Dedifferentiated amniotic fluid mesenchymal stem cell (primary cell): ENCODE measurements around the gene BLMH.
A peak's percentile ranks its signal among the peaks of the same experiment; 100 is the strongest.

ENCODE experiments used
- DNase-seq: peaks from one replicate; pipeline ENCODE4 v3.0.0-alpha.2; 2016; ENCODE audit errors: extremely low spot score

The BLMH gene, protein sequence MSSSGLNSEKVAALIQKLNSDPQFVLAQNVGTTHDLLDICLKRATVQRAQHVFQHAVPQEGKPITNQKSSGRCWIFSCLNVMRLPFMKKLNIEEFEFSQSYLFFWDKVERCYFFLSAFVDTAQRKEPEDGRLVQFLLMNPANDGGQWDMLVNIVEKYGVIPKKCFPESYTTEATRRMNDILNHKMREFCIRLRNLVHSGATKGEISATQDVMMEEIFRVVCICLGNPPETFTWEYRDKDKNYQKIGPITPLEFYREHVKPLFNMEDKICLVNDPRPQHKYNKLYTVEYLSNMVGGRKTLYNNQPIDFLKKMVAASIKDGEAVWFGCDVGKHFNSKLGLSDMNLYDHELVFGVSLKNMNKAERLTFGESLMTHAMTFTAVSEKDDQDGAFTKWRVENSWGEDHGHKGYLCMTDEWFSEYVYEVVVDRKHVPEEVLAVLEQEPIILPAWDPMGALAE

DNA sequence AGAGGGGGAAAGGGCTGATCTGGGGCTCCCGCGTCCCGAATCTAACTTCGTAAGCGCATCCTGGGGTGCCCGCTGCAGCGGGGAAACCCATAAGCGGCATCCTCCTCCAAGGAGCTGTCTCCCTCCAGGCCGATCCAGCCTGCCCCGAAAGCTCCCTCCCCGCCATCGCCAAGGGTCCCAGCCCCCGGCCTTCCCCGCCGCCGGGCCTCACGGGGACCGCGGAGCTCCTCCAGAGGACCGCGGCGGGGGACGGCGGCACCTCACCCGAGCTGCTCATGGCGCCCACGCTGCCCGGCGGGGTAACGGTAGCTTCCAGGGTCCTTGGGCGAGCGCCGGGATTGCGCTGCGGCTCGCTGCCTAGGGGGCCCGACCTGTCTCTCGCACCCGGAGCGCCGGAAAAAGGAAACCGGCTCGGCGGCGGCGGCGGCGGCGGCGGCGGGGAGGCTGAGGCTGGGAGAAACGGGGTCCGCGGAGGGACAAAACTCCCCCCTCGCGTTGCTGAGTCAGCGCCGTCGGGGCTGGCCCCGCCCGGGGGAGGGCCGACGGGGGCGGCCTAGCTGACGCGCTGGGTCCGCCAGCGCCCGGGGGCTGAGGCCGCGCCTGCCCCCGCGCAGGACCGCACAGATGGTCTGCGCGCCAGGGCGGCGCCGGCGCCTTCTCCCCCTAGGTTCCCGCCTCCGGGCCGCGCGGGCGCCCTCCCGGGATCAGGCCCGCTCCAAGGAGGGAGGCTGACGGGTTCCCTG, at the start of gene BLMH:
Gene BLMH, minus strand, starts transcription at position 402 of the 743 bp plus-strand sequence. Its CDS starts 125 bp downstream, at position 277.
- peak; percentile 49 for DNase-seq

DNA sequence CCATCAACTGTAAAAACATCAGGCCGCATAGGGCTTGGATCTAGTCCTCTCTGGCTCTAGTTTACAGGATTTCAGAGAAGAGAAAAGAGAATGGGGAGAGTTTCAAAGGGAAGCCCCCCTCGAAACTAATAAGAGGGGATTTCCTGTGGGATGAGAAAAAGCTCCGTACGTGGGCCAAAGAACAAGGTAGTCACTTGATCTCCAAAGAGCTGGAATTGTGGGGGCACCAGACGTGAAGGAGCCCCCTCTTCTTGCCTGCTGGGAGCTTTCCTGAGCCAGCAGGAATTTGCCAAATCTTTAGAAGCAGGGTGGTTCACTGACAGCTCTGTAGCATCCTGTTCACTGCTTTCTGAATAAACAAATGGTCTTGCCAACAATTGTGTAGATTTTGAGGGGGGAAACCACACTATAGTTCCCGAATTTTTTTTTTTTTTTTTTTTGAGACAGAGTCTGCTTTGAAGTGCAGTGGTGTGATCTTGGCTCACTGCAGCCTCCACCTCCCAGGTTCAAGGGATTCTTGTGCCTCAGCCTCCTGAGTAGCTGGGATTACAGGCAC, 49.1 kb upstream of the BLMH start:
- DNase-seq, result no peak

DNA sequence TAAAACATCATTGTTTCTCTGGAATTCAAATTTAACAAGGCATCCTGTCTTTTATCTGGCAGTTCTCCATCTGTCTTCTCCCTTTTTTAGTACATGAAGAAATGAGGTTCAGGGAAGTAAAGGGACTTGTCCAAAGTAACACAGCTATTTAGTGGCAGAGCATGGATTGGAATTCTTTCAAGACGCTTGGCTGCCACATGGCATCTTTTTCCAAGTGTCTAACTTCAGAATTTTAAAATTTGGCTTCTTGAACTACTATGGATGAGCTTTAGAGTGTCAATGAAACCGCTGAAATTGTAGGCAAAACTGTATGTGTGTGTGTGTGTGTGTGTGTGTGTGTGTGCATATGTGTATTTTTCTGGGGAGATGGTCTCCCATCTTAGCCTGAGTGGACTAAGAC, 47.3 kb upstream of the BLMH start:
- no peak for DNase-seq

DNA sequence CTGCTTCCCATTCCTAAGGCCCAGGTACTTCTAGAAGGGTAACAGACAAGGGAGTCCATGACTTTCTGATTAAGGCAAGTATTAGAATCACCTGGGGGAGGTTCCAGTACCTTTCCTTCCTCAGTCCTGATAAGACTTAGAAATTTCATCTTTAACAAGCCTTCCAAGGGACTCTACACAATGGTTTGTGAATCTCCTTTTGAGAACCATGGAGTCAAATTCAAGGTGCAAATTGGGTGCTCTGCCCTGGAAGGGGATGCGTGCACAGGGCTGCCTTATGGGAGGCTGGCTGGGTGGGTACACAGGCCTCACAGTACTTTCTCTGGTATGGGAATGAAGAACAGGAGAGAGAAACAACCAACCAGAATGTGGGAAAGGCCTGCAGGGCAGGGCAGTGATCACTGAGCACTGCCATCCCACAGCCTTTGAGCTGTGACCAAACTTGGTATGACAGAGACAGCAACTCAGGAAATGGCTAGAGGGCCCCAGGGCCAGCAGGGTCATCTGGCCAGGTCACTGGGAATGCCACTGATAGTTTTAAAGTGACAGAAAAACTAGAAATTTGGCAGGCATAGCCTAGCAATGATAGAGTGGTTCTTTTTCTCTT, 45.8 kb upstream of the BLMH start:
- no peak for DNase-seq

DNA sequence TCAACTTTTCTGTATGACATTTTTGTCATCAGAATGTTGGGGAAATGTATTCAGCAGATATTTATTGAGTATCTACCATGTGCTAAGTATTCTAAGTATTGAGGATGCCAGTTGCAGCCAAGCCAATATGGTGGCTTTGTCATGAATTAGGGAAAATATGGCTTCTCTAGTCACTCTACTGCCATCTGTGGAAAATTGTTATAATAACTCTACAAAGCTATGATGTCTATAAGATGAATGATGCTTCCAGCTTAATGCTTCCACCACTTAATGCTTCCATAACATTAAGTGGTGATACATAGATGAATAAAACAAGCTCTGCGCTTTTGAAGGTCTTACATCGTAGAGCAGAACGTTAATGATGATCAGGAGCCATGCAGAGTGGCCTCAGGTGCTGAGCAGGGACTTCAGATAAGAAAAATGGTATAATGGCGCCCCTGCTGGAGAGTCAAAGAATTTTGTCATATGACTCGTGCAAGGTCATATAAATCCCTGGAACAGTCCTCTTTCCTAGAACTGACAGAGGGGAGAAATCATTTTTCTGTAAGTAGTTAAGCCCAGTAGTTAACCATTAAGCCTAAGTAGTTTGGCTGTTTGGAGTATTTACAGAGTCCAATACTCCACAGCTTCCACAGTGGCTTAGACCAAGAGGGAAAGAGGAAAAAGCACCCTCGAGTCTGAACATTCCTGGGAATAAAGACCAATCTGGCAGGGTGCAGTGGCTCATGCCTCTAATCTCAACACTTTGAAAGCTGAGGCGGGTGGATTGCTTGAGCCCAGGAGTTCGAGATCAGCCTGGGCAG, 44.8 kb upstream of the BLMH start:
- DNase-seq, result no peak

DNA sequence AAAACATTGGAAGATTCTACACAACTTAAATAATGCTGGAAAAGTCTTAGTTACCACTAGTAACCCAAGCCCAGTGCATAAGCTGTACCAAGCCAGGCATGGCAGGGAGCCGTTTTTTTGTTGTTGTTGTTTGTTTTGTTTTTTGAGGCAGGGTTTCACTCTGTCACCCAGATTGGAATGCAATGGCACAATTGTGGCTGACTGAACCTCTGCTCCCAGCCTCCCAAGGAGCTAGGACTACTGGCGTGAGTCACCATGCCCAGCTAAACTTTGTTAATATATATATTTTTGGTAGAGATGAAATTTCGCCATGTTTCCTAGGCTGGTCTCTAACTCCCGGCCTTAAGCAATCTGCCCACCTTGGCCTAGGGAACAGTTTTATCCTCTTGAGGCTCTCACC, 42.7 kb upstream of the BLMH start:
- DNase-seq, result no peak

DNA sequence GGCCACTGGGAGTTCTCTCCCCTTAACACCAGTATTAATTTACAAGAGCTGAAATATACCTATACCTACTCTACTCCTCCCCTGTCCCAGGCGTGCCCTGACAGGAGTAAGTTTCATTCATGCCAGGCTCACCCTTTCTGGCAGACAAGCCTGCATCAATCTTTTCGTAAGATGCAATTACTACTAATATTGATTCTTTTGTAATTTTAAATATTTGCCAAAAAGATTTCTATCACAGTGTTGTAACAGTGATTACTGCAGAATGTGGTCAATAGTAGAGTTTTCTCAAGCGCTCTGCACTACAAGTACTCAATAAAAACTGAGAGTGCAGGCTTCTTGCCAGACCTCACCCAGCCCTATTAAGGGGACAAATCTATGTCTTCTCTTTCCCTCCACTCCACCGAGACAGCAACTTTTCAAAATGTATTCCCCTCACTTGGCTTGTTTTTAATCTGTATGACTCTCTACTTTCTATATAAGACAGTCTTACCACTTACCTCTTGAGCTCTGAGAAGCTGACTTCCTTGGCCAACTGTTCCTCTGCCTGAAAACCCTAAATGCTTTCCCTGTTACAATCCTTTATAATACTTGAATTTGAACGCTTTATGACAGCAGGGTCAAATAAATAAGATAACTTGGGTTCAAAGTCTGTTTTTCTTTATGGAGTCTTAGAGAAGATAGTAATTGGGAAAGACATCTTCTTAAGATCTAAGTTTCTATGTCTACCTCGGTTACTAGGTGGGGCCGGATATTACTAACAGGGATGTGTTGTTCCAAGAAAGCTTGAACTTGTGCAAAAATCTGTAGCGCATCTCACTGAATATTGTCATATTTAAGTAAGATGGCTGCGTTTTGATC, 42.0 kb upstream of the BLMH start, which contains the start of gene TMIGD1:
Gene TMIGD1, minus strand, starts transcription at position 555 of the 858 bp plus-strand sequence. CDS start 1,924 bp downstream, outside the sequence.
- DNase-seq, result no peak

DNA sequence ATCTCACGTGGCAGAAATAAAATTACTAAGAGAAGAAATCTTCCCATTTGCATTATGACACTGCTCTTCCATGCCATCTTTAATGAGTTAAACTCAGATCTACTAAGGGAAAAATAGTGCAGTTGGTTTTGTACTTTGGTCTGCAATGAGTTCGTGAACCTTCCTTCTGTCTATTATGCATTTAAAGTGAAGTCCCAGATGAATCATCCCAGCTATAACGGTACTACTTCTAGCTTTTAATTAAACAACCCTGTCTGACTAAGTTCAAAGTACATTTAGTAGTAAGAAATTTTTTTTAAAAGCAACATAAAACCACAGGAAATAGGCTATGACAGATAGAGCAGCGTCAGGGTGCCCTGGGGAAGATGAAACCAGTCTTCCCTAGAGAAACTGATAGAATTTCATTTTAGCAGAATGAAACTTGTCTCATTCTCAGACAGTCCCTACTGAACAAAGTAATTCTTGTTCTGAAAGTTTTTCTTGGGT, 40.4 kb upstream of the BLMH start:
- no peak for DNase-seq

DNA sequence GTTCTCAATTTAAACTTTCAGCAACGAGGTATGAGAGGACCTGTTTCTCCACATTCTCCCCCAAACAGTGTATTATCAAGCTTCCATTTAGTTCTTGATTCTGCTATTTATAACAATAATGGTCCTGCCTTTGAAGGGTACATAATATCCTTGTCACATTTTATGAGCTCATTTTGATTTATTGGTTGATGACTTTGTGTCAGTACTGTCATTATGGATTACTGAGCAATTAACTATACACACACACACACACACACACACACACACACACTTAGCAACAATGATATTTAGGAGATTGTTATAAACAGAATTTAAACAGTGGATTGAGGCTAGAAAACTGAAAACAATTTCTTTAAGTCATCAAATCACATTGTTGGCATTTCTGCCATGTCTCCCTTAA, 35.1 kb upstream of the BLMH start:
- DNase-seq, result no peak

DNA sequence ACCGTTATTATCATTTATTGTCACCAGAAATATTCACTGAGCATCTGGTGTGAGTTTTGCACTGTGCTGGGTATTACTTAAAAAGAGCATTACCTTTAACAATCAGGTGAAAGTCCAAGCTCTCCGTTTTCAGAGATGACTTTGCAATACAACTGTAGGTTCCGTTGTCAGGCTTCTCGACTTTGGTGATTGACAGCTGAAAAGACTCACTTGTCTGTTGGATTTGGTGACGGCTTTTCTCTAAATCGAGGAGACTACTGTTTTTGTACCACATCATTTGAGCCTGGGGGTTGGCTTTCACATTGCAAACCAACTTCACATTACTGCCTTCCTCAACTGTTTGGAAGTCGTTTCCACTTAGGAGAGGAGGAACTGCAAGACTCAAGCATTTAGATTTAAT, 33.0 kb upstream of the BLMH start:
- DNase-seq, result no peak

DNA sequence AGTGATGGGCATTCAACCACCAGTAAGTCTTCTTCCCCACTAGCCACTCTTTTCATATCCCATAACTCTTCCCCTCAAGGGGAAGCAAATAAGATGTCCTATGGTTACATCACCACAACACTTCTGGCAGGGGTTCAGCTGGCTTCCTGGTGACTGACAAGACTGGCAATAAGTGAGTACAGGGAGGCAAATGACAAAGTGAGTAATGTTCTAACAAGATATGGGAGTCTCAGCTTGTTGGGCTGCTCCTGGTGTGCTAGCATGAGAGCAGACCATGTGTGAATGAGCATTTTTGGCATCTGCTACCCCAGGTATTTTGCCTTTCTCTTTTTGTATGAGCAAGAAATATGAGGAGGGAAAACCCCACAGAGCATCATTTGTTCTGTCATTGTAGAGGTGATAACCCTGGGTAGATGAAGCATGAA, 32.2 kb upstream of the BLMH start:
- no peak for DNase-seq

DNA sequence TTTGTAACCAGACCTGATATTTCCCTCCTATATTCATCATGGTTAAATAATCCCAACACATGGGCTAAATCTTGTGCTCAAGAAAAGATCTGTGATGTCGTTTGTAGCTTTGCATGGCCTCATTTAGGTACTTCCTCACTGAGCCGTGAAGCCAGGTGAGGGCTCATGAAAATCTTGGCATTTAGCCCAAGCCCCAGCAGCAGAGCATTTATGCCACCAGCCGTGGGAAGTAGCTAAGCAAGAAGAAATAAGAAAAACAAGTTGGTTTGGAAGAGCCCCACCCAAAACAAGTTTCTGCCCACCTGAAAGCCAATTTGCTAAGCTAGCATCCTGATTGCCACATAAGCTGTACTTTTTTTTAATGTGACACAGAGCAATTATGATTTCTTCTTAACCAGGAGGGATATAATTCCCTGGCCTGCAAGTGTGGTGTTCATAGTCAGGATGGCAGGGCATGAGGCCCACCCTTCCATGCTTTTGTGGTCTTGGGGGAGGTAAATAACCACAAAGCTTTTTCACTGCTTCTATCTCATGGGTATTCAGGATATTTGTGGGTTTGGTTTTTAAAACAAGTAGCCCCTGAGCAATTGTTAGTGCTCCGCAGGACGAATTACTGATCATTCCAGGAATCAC, 31.6 kb upstream of the BLMH start:
- no peak for DNase-seq

DNA sequence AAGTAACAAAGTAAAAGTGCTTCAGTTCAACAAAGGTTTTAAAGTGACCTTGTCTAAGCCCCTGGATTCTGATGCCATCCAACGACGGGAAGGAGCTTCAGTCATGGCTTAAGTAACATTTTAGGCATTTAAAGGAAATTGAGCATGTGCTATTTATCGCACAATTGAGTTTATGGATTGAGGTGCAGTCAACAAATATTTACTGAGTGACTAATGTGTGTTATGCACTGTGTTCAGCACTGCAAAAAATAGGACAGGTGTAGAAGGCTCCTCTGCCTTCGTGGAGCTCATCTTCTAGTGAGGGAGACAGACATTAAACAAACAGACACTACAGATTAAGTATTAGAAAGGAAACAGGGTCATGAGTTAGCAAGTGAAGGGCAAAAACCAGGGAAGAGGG, 29.6 kb upstream of the BLMH start:
- no peak for DNase-seq

DNA sequence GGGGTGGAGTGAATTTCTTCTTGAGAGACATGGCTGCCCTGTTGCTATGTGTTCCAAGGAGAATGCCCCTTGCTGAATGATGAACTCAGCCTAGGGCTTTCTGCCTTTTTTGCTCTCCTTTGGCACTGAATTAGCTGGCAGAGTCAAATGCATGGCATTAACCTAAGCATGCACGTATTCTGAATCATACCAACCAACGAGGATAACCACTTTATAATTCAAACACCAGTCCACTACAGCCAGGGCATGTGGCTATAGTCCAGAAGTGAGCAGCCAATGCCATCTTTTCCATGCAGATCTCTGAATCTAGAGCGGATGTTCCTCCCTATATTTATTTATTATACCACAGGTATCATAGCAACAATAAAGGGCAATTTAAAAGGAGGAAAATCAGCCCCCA, 26.4 kb upstream of the BLMH start:
- DNase-seq, result no peak

DNA sequence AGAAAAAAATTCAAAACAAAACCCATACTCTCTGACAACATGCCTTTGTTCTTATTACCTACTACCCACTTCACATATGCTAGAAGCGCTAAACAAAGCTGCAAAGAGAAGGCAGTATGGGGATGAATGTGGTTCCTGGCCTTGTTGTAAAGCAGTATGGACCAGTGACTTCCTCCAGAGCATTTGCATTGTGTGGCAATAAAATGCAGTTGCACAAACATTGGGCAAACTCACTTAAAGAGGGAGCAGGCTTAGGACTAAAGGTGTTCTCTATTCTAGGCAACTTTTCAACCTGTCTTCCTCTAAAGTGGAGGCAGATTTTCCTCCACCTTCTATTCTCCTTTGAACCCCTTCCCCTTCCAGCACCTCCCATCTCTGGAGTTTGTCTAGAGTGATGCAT, 25.0 kb upstream of the BLMH start:
- no peak for DNase-seq

DNA sequence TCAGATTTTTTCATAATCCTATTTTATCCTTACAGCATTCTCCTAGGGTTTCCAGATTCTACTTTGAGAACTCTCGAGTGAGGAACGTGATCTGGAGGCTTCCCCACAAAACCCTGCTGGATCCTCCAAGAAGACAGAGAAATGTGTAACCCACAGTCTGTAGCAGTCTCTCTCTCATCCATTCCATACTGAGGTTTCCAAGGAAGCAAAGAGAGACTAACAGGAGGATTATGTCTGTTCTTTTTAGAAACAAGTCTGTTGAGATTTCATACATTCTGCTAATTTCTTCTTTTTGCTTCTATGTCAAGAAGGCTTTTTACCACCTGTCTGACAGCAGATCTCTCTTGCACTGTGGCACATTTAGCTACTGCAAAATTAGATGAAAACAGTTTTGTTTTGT, 23.4 kb upstream of the BLMH start:
- no peak for DNase-seq

DNA sequence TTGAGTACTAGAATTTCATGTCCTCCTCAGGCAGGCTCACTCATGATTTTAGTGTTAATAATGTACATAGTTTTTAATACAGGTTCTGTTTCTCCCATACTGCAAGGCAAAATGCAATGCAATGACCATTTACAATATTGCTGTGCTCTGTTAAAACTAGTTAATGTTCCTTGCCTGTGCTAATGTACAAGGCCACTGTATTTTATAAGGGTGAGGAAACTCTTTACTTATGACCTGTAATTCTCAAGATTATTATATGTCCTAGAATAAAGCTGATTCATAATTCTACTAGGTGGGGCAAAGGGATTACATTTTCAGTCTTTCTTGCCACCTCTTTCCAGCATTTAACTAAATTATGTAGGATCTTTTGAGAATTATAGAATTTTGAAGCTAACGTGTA, 22.7 kb upstream of the BLMH start:
- DNase-seq, result no peak

DNA sequence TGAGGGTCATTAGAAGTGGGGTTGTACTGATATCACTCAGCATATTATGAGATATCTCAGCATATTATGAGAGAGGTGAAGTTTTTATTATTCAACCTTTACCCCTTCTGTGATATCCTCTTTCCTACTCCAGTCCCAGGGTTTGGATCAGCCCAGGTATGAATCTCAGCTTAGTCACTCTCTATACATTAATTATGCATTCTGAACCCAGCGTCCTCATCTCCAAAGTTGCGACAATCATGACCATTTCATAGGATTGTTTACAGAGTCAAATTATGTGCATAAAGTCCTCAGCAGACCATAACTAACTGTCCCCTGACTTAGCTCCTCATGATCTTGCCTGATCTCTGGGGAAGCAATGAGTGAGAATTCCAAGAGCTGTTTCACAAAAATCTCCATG, 20.5 kb upstream of the BLMH start:
- DNase-seq, result no peak

DNA sequence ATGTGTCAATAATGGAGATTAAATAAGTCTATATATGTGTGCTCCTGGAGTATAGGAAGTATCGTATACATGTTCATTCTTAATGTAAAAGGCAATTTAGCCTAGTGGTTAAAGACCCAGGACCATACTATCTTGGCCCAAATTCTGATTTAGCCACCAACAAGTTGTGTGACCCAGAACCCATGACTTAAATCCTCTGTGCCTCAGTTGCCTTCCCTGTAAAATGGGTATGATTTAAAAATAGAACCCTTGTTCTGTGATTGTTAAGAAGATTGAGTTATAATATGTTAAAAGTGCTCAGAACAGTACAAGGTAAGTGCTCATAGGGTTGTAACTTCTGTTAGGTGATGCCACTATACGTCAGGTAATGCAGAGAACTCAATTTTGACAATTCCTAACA, 18.8 kb upstream of the BLMH start:
- DNase-seq, result no peak

DNA sequence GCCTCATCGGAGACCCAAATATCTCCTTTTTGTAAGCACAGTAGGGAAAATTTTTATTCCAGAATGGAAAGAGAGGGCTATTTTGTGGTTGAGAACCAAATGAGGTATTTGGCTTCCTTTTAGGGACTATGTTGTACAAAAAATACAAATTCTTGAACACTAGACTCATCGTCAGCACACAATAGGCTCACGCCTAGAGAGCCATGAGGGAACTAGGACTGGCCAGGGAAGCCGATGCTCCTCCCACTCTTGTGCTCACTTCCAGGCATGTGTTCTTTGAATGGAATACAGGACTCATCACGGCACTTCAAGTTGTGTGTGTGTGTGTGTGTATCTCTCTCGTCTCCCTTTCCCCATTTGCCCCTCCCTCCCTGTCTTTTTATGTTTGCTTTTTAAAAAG, 17.8 kb upstream of the BLMH start:
- DNase-seq, result no peak
